ENCODE results near the gene HOGA1. TPM values are rescaled to one million over a fixed set of nuclear protein-coding genes. Genes with fewer than 3 reads are reported as not detected.

The HOGA1 gene
- total and polyA plus RNA-seq, 2 experiments from 2014 or later, result 0.15 TPM; not detected in 1

DNA sequence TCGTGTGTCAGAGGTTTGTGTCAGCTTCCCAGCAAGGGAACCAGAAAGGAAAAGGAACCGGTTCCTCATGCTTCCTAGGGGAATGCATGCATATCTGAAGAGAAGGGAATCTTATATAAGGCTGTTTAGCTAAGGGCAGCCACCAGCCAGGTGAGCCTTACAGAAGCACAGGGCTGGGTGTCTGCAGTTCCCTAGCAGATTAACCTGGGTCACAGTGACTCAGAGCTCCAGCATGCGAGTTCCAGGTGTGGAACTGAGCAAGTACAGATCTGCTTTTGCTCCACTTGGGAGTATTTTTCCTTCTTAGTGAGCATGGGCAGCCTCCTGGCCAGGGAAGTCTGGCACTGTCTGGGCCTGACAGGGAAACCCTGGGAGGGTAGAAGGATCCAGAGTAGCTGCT, 12.6 kb upstream of the HOGA1 start:
- Histone ChIP-seq H3K36me3 (ENCODE audit: insufficient read depth) (no peaks in the 10 kb centered on the region; the same call in 1 of the 2 replicates), H4K20me1 (replicated peaks; ENCODE audit: insufficient read depth) (0 out of 2 replicates have a peak, but pooled peaks cover 3% of the 10 kb centered on the region), H3F3A (replicated peaks; ENCODE audit: low read depth) (no peaks in the 10 kb centered on the region), H3K9me2 (ENCODE audit: insufficient read depth) (no peaks in the 10 kb centered on the region), H3K27ac (ENCODE audit: low read depth) (peak overlapping the region; percentile 85; the same call in 1 of the 2 replicates), H3K79me2 (replicated peaks; ENCODE audit: insufficient read depth) (no peaks in the 10 kb centered on the region), H2AFZ (no peak overlapping the region), H3K4me2 (no peak overlapping the region), H3K4me1 (ENCODE audit: insufficient read depth) (no peaks in the 10 kb centered on the region; the same call in 1 of the 2 replicates), H3K27me3 (ENCODE audit: insufficient read depth) (no peaks in the 10 kb centered on the region), H3K4me3 (no peak overlapping the region)
- TF ChIP-seq NANOG (IDR thresholded peaks at IDR 0.05; ENCODE audit: borderline replicate concordance) (no peak), ZNF331 (CRISPR knock-in tag; IDR thresholded peaks at IDR 0.05; ENCODE audit: low read depth) (no peak), EZH2phosphoT487 (IDR thresholded peaks at IDR 0.05; ENCODE audit: unreplicated experiment) (no peak), STAT1 (IDR thresholded peaks at IDR 0.05; ENCODE audit: unreplicated experiment) (no peak), JUNB (IDR thresholded peaks at IDR 0.05; ENCODE audit: unreplicated experiment) (no peak), POLR2AphosphoS5 (IDR thresholded peaks at IDR 0.05; ENCODE audit: low read depth) (no peak), ZNF114 (CRISPR knock-in tag; IDR thresholded peaks at IDR 0.05) (no peak), EZH2 (IDR thresholded peaks at IDR 0.05; ENCODE audit: low read depth, unreplicated experiment) (no peak), REST (IDR thresholded peaks at IDR 0.05; ENCODE audit: unreplicated experiment) (no peak), CREB1 (CRISPR knock-in tag; IDR thresholded peaks at IDR 0.05; ENCODE audit: low read depth) (no peak)
- TF ChIP-seq, protein P1, sequence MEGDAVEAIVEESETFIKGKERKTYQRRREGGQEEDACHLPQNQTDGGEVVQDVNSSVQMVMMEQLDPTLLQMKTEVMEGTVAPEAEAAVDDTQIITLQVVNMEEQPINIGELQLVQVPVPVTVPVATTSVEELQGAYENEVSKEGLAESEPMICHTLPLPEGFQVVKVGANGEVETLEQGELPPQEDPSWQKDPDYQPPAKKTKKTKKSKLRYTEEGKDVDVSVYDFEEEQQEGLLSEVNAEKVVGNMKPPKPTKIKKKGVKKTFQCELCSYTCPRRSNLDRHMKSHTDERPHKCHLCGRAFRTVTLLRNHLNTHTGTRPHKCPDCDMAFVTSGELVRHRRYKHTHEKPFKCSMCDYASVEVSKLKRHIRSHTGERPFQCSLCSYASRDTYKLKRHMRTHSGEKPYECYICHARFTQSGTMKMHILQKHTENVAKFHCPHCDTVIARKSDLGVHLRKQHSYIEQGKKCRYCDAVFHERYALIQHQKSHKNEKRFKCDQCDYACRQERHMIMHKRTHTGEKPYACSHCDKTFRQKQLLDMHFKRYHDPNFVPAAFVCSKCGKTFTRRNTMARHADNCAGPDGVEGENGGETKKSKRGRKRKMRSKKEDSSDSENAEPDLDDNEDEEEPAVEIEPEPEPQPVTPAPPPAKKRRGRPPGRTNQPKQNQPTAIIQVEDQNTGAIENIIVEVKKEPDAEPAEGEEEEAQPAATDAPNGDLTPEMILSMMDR (conservative IDR thresholded peaks at IDR 0.05; ENCODE audit: low read depth in 2 of 2), result no peak
- TF ChIP-seq, protein P2, sequence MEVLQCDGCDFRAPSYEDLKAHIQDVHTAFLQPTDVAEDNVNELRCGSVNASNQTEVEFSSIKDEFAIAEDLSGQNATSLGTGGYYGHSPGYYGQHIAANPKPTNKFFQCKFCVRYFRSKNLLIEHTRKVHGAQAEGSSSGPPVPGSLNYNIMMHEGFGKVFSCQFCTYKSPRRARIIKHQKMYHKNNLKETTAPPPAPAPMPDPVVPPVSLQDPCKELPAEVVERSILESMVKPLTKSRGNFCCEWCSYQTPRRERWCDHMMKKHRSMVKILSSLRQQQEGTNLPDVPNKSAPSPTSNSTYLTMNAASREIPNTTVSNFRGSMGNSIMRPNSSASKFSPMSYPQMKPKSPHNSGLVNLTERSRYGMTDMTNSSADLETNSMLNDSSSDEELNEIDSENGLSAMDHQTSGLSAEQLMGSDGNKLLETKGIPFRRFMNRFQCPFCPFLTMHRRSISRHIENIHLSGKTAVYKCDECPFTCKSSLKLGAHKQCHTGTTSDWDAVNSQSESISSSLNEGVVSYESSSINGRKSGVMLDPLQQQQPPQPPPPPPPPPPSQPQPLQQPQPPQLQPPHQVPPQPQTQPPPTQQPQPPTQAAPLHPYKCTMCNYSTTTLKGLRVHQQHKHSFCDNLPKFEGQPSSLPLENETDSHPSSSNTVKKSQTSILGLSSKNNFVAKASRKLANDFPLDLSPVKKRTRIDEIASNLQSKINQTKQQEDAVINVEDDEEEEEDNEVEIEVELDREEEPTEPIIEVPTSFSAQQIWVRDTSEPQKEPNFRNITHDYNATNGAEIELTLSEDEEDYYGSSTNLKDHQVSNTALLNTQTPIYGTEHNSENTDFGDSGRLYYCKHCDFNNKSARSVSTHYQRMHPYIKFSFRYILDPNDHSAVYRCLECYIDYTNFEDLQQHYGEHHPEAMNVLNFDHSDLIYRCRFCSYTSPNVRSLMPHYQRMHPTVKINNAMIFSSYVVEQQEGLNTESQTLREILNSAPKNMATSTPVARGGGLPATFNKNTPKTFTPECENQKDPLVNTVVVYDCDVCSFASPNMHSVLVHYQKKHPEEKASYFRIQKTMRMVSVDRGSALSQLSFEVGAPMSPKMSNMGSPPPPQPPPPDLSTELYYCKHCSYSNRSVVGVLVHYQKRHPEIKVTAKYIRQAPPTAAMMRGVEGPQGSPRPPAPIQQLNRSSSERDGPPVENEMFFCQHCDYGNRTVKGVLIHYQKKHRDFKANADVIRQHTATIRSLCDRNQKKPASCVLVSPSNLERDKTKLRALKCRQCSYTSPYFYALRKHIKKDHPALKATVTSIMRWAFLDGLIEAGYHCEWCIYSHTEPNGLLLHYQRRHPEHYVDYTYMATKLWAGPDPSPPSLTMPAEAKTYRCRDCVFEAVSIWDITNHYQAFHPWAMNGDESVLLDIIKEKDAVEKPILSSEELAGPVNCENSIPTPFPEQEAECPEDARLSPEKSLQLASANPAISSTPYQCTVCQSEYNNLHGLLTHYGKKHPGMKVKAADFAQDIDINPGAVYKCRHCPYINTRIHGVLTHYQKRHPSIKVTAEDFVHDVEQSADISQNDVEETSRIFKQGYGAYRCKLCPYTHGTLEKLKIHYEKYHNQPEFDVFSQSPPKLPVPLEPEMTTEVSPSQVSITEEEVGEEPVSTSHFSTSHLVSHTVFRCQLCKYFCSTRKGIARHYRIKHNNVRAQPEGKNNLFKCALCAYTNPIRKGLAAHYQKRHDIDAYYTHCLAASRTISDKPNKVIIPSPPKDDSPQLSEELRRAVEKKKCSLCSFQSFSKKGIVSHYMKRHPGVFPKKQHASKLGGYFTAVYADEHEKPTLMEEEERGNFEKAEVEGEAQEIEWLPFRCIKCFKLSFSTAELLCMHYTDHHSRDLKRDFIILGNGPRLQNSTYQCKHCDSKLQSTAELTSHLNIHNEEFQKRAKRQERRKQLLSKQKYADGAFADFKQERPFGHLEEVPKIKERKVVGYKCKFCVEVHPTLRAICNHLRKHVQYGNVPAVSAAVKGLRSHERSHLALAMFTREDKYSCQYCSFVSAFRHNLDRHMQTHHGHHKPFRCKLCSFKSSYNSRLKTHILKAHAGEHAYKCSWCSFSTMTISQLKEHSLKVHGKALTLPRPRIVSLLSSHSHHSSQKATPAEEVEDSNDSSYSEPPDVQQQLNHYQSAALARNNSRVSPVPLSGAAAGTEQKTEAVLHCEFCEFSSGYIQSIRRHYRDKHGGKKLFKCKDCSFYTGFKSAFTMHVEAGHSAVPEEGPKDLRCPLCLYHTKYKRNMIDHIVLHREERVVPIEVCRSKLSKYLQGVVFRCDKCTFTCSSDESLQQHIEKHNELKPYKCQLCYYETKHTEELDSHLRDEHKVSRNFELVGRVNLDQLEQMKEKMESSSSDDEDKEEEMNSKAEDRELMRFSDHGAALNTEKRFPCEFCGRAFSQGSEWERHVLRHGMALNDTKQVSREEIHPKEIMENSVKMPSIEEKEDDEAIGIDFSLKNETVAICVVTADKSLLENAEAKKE (CRISPR knock-in tag; IDR thresholded peaks at IDR 0.05), result no peak
- TF ChIP-seq, protein P3, sequence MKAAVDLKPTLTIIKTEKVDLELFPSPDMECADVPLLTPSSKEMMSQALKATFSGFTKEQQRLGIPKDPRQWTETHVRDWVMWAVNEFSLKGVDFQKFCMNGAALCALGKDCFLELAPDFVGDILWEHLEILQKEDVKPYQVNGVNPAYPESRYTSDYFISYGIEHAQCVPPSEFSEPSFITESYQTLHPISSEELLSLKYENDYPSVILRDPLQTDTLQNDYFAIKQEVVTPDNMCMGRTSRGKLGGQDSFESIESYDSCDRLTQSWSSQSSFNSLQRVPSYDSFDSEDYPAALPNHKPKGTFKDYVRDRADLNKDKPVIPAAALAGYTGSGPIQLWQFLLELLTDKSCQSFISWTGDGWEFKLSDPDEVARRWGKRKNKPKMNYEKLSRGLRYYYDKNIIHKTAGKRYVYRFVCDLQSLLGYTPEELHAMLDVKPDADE (IDR thresholded peaks at IDR 0.05), result no peak
- Mint-ChIP-seq H3K36me3 (ENCODE audit: low read depth) (peaks cover 2% of the 10 kb centered on the region; the same call in 1 of the 3 replicates), H3K4me1 (peaks cover 17% of the 10 kb centered on the region; the same call in 2 of the 3 replicates), H3K4me3 (no peak overlapping the region), H3K27me3 (ENCODE audit: insufficient read depth, low read depth, poor library complexity) (peaks cover 6% of the 10 kb centered on the region), H3K9me3 (no peaks in the 10 kb centered on the region), H3K27ac (peak overlapping the region; percentile 52)
- ATAC-seq (no peak), DNase-seq (ENCODE audit: low spot score) (no peak)

All from GM23338 (cell line).